Measurements from ENCODE around the gene NDUFV1.
"Not testable (repeated sequence)": the region's sequence is repeated elsewhere in the genome, so short reads cannot be mapped to it uniquely, and the experiment has no call there.

NDUFV1 gene

GRCh38 chr11:67612751-67613150, 6.0 kb downstream of the NDUFV1 start:
- DNase-seq = no peak

DNA sequence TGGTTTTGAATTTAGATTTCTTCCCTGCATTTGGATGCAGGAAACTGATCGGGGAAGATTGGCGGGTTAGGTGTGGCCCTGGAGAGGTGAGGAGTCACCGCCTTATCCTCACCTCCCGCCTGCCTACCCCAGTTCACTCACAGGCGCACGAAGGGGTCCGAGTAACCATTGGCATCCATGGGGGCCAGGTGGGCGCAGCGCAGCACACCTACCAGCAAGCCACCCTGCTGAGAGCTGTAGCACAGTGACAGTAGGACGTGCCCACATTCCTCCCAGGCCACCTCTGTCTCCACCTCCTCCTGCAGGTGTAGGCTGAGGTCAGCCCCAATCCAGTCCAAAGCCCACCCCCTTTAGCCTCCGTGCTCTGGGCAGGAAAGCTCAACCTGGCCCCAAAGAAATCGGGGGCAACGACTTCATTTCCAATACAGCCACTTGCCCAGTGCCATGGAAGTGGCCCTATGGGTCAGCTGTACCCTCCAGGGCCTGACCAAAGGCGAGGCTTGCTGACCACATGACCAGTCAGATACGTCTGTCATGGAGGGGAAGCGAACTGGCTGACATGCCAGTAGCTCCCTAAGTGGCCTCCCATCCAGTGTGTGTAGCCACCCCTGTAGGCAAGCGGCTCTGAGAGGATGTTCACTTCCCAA, 6.7 kb downstream of the NDUFV1 start:
- no peak for DNase-seq

GRCh38 chr11:67613960-67614715, 7.4 kb downstream of the NDUFV1 start:
- DNase-seq = peak; percentile 72

GRCh38 chr11:67614730-67615714, 8.3 kb downstream of the NDUFV1 start:
- DNase-seq = peak; percentile 55

DNA sequence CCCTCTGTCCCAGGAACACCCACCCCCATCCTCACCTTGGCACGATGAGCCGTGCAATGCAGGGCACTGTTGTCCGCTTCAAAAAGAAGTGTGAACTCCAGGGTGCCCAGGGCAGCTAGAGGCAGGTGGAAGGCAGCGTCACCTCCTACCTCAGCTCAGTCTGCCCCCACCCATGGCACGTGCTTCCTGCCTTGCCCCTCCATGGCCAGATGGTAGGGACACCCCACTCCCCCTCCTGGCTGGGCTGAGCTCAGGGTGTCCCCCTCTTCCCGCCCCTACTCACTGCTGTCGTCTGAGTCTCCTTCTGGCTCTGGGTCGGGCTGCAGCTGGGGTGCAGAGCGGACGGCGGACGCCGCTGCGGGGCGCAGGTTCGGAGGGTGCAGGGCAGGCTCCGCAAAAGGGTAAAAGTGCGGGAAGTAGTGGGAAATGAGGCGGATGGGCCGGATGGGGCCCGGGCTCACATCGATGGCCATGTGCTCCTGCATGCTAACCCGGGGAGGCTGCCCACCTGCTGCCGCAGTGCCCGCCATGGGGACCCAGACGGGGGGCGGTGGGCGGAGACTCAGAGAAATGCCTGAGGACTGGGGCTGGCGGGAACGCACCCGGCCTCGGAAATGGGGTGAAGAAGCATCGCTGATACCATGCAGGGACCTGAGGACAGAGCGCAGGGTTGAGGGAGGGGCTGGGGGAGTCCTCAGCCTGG, 9.1 kb downstream of the NDUFV1 start:
- no peak for DNase-seq

DNA sequence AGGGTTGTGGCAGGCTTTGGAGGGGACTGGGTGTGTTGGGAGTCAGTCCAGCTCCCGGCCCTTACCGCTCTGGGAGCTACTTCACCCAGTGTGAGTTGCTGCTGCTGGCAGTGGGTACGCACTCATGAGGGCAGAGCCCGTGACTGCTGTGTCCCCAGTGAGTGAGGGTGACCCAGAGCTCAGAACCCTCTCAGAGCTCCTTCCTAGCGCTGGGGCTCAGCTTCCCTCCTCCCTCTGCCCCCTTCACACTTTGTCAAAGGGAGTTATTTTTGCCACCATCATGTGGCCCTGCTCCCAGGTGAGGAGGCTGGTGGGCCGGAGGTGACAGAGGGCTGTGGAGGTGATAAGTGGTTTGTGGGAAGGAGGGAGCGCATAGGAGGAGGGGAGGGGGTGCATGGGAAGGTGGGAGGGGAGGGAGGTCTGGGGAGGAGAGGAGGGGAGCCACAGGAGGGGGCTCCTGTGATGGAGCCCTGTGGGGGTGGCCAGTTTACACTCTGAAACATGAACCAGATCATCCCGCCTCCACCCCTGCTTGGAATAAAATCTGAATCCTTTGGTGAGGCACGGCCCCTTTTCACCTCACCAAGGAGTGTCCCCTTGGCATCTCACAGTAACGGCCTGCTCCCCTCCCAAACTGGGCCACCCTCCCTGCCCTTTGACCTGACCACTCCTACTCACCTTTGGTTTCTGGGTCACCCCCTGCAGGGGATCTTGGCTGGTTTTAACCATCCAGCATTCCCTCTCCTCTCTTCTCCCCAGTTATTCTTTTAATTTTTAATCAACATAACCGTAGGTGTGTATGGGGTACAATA, 9.9 kb downstream of the NDUFV1 start:
- no peak for DNase-seq

- DNase-seq = no peak
These were observed 10.7 kb downstream of the NDUFV1 start for GRCh38 chr11:67617243-67617953.

DNA sequence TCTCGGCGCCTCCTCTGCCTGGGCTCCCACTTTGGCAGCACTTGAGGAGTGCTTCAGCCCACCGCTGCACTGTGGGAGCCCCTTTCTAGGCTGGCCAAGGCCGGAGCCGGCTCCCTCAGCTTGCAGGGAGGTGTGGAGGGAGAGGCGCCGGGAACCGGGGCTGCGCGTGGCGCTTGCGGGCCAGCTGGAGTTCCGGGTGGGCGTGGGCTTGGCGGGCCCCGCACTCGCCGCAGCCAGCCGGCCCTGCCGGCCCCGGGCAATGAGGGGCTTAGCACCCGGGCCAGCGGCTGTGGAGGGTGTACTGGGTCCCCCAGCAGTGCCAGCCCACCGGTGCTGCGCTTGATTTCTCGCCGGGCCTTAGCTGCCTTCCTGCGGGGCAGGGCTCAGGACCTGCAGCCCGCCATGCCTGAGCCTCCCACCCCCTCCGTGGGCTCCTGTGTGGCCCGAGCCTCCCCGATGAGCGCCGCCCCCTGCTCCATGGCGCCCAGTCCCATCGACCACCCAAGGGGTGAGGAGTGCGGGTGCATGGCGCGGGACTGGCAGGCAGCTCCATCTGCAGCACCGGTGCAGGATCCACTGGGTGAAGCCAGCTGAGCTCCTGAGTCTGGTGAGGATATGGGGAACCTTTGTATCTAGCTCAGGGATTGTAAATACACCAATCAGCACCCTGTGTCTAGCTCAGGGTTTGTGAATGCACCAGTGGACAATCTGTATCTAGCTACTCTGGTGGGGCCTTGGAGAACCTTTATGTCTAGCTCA, 12.3 kb downstream of the NDUFV1 start:
- not testable (repeated sequence) for DNase-seq

DNA sequence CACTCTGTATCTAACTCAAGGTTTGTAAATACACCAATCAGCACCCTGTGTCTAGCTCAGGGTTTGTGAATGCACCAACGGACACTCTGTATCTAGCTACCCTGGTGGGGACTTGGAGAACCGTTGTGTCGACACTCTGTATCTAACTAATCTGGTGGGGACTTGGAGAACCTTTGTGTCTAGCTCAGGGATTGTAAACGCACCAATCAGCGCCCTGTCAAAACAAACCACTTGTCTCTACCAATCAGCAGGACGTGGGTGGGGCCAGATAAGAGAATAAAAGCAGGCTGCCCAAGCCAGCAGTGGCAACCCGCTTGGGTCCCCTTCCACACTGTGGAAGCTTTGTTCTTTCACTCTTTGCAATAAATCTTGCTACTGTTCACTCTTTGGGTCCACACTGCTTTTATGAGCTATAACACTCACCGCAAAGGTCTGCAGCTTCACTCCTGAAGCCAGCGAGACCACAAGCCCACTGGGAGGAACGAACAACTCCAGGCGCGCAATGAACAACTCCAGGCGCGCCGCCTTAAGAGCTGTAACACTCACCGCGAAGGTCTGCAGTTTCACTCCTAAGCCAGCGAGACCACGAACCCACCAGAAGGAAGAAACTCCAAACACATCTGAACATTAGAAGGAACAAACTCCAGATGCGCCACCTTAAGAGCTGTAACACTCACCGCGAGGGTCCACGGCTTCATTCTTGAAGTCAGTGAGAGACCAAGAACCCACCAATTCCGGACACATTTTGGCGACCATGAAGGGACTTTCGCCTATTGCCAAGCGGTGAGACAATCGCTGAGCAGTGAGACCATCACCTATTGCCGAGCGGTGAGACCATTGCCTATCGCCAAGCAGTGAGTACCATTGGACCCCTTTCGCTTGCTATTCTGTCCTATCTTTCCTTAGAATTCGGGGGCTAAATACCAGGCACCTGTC, 13.2 kb downstream of the NDUFV1 start:
- not testable (repeated sequence) for DNase-seq

DNA sequence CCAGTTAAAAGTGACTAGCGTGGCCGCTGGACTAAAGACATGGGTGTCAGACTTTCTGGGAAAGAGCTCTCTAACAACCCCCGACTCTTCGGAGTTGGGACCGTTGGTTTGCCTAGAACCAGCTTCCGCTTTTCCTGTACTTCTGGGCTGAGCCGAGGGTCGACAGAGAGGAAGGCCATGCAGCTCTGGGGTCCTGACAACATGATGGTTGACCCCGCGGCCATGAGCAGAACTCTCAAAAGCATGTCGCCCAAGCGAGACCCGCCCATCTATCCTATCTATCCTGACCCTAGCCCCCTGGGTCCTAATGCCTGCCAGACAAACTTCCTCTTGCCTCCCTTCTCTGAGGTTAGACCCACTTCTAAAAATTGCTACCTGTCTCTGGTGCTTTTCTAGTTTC, 13.9 kb downstream of the NDUFV1 start:
- DNase-seq = not testable (repeated sequence)

GRCh38 chr11:67621928-67622327, 15.2 kb downstream of the NDUFV1 start:
- DNase-seq = not testable (repeated sequence)

- DNase-seq = not testable (repeated sequence)
These were observed 16.2 kb downstream of the NDUFV1 start for GRCh38 chr11:67622905-67623304.

DNA sequence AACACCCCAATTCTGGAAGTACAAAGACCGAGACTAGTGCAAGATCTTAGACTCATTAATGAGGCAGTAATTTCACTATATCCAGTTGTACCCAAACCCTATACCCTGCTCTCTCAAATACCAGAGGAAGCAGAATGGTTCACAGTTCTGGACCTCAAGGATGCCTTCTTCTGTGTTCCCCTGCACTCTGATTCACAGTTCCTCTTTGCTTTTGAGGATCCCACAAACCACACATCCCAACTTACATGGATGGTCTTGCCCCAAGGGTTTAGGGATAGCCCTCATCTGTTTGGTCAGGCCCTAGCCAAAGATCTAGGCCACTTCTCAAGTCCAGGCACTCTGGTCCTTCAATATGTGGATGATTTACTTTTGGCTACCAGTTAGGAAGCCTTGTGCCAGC, 17.1 kb downstream of the NDUFV1 start:
- DNase-seq = not testable (repeated sequence)

DNA sequence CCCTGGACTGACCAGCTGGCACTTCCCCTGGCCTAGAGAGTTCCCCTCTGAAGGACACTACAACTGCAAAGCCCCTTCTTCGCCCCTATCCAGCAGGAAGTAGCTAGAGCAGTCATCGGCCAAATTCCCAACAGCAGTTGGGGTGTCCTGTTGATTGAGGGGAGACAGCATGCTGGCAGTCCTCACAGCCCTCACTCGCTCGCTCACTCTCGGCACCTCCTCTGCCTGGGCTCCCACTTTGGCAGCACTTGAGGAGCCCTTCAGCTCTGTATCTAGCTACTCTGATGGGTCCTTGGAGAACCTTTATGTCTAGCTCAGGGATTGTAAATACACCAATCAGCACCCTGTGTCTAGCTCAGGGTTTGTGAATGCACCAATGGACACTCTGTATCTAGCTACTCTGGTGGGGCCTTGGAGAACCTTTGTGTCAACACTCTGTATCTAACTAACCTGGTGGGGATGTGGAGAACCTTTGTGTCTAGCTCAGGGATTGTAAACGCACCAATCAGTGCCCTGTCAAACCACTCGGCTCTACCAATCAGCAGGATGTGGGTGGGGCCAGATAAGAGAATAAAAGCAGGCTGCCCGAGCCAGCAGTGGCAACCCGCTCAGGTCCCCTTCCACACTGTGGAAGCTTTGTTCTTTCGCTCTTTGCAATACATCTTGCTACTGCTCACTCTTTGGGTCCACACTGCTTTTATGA, 19.5 kb downstream of the NDUFV1 start:
- not testable (repeated sequence) for DNase-seq

DNA sequence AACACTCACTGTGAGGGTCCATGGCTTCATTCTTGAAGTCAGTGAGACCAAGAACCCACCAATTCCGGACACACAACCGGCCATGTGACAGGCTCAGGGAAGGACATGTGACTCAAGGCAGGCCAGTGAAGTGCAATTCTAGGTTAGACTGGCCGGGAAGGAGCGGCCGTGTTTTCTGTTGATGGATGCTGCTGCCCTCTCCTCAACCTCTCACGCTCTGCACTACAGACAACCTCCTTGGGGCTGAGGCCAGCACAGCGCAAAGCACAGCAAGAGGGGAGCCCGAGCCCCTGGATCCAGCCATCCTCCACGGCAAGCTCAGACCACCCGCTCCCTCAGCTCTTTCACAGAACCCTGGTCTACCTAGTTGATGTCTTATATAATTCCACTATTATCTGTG, 20.2 kb downstream of the NDUFV1 start:
- DNase-seq = no peak

- DNase-seq = no peak
These were observed 20.7 kb downstream of the NDUFV1 start for GRCh38 chr11:67627441-67627811.

DNA sequence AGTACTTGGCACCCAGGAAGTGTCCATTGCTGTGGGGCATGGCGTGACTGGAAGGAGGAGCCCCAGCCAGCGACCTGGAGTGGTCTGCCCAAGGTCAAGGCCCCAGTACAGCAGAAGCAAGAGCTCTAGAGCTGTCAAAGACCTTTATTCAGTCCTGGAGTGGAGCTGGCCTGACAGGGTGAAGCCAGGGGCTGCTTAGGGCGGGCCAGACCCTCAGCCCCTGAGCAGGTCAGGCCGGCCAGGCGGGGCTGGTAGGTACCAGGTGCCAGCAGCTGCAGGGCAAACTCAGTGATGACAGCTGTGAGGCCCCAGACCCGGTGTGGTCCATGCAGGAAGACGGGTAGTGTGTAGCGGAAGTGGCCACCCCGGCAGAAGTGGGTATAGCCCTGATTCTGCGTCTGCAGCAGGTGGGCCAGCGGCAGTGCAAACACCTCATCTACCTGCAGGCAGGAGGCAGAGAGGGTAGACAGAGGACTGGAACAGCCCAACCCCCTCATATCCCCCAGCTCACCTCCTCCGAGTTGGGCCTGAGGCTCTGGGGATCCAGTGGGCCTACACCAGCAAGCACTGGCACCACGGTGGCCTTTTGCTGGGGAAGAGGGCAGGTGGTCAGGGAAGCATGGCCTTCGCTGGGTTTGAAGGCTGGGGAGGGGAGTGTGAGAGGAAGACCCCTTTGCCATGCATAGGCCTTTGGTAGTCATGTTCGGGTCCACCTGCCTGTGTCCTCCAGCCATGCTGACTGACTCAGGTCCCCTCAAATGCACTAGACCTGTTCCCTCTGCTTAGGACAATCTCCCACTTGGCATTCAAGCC, 21.3 kb downstream of the NDUFV1 start:
- no peak for DNase-seq
